Panc1 (cell line): ENCODE data around the gene CCDC12. TPM values are rescaled to one million over a fixed set of nuclear protein-coding genes. Genes with fewer than 3 reads are reported as not detected.

Experiments used
- ATAC-seq: fragments of 200-7000 bp; cut with Tn5 transposase; 2 replicates; pipeline ENCODE4 v1.9.1; 2020; ENCODE audit warnings: mild to moderate bottlenecking, moderate library complexity
- BruUV-seq: library from RNA; stranded (reverse); fragments of 400-500 nt; replicated peaks from 2 replicates; lab custom pipeline; 2021; lab: Mats Ljungman, UMichigan
- CTCF ChIA-PET: fragments of 300-600 bp; sonication (Branson Sonifier 250); formaldehyde crosslinking; loops from one replicate; lab custom pipeline; 2022; ENCODE audit warnings: antibody characterized with exemption; lab: Charles Lee
- POLR2A ChIA-PET: fragments of 300-600 bp; sonication (Branson Sonifier 250); formaldehyde crosslinking; loops from one replicate; lab custom pipeline; 2022; ENCODE audit warnings: antibody characterized with exemption; lab: Charles Lee
- DNase-seq: peaks from one replicate; pipeline ENCODE4 v3.0.0-alpha.2; 2010; ENCODE audit warnings: low read depth, low spot score
- H3K27ac ChIP-seq: 2 replicates; pipeline ENCODE4 v1.5.1; 2011; ENCODE audit warnings: mild to moderate bottlenecking, low read length, inconsistent platforms
- H3K27me3 ChIP-seq: fragments of 200-500 bp; sonication (Bioruptor generic); 2 replicates; pipeline ENCODE4 v1.6.0; 2014; ENCODE audit warnings: low read length, inconsistent platforms; ENCODE audit not compliant: control insufficient read depth, insufficient read depth
- H3K36me3 ChIP-seq: fragments of 200-500 bp; sonication (Bioruptor generic); 2 replicates; pipeline ENCODE4 v1.5.1; 2014; ENCODE audit warnings: inconsistent platforms, mild to moderate bottlenecking, low read length, moderate library complexity; ENCODE audit not compliant: control insufficient read depth, insufficient read depth
- H3K4me1 ChIP-seq: 2 replicates; pipeline ENCODE4 v1.5.1; 2011; ENCODE audit warnings: inconsistent platforms, mild to moderate bottlenecking, low read length, moderate library complexity; ENCODE audit not compliant: control insufficient read depth, insufficient read depth
- H3K4me3 ChIP-seq, 2 experiments: 2 replicates each; pipeline ENCODE4 v1.5.1; 2011 to 2012; ENCODE audit warnings: low read depth in 2 of 2, low read length in 2 of 2, mild to moderate bottlenecking in 2 of 2, inconsistent platforms in 1 of 2, moderate library complexity in 1 of 2
- H3K9me3 ChIP-seq: fragments of 200-500 bp; sonication (Bioruptor generic); 2 replicates; pipeline ENCODE4 v1.5.1; 2014; ENCODE audit warnings: low read depth, mild to moderate bottlenecking, inconsistent platforms, low read length, moderate library complexity; ENCODE audit not compliant: control insufficient read depth, insufficient read depth
- POLR2AphosphoS5 ChIP-seq: IDR thresholded peaks from 2 replicates; pipeline ENCODE4 v1.6.1; 2012; ENCODE audit warnings: mild to moderate bottlenecking, low read depth, low read length, moderate library complexity
- SIN3A ChIP-seq: IDR thresholded peaks from 2 replicates; pipeline ENCODE4 v1.6.1; 2012; ENCODE audit warnings: low read depth, mild to moderate bottlenecking, low read length, moderate library complexity, borderline replicate concordance; ENCODE audit not compliant: insufficient read depth
- TCF7L2 ChIP-seq: IDR thresholded peaks from 2 replicates; pipeline ENCODE4 v1.6.1; 2011; ENCODE audit warnings: mild to moderate bottlenecking, low read depth, low read length, inconsistent platforms
- in situ Hi-C: cut with HindIII; loops from 2 replicates; pipeline ENCODE4 v1.10.0; 2016; ENCODE audit warnings: low sequenced_read_pairs, low pct_unique_long_range_greater_than_20kb
- intact Hi-C: fragments of 100-400 bp; cut with micrococcal nuclease; formaldehyde crosslinking; loops from one replicate; pipeline ENCODE4 v1.10.0; 2022; ENCODE audit not compliant: unreplicated experiment
- total RNA-seq: library from RNA; stranded (reverse); gene quantifications from one replicate; pipeline ENCODE4 v1.2.1, GENCODE V29; 2021; ENCODE audit not compliant: unreplicated experiment
- TF ChIP-seq, protein P1 (sequence below), 2 experiments: IDR thresholded peaks; 2 replicates each; pipeline ENCODE4 v1.6.1; 2011 to 2012; ENCODE audit warnings: low read depth in 2 of 2, control low read depth in 1 of 2, low read length in 1 of 2, mild to moderate bottlenecking in 1 of 2, moderate library complexity in 1 of 2; ENCODE audit not compliant: insufficient read depth in 1 of 2
- TF ChIP-seq, protein P2 (sequence below): fragments of 450-650 bp; IDR thresholded peaks from 2 replicates; pipeline ENCODE4 v1.5.1; 2017; ENCODE audit warnings: mild to moderate bottlenecking

Gene CCDC12
- total RNA-seq, 1 experiment from 2014 or later, result 35.5 TPM

- Histone ChIP-seq H3K27me3 (no peaks in the 10 kb centered on the region), H3K9me3 (no peaks in the 10 kb centered on the region), H3K27ac (no peak overlapping the region), H3K36me3 (no peaks in the 10 kb centered on the region), H3K4me1 (no peaks in the 10 kb centered on the region), H3K4me3 (no peak overlapping the region)
- ChIA-PET CTCF (no interaction called here), POLR2A (no interaction called here)
- DNase-seq, result no peak
- TF ChIP-seq TCF7L2 (no peak), SIN3A (no peak), POLR2AphosphoS5 (no peak)
- TF ChIP-seq, protein P1, sequence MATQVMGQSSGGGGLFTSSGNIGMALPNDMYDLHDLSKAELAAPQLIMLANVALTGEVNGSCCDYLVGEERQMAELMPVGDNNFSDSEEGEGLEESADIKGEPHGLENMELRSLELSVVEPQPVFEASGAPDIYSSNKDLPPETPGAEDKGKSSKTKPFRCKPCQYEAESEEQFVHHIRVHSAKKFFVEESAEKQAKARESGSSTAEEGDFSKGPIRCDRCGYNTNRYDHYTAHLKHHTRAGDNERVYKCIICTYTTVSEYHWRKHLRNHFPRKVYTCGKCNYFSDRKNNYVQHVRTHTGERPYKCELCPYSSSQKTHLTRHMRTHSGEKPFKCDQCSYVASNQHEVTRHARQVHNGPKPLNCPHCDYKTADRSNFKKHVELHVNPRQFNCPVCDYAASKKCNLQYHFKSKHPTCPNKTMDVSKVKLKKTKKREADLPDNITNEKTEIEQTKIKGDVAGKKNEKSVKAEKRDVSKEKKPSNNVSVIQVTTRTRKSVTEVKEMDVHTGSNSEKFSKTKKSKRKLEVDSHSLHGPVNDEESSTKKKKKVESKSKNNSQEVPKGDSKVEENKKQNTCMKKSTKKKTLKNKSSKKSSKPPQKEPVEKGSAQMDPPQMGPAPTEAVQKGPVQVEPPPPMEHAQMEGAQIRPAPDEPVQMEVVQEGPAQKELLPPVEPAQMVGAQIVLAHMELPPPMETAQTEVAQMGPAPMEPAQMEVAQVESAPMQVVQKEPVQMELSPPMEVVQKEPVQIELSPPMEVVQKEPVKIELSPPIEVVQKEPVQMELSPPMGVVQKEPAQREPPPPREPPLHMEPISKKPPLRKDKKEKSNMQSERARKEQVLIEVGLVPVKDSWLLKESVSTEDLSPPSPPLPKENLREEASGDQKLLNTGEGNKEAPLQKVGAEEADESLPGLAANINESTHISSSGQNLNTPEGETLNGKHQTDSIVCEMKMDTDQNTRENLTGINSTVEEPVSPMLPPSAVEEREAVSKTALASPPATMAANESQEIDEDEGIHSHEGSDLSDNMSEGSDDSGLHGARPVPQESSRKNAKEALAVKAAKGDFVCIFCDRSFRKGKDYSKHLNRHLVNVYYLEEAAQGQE (IDR thresholded peaks at IDR 0.05; ENCODE audit: insufficient read depth in 1 of 2, low read depth in 2 of 2, low read length in 1 of 2), result no peak
- TF ChIP-seq, protein P2, sequence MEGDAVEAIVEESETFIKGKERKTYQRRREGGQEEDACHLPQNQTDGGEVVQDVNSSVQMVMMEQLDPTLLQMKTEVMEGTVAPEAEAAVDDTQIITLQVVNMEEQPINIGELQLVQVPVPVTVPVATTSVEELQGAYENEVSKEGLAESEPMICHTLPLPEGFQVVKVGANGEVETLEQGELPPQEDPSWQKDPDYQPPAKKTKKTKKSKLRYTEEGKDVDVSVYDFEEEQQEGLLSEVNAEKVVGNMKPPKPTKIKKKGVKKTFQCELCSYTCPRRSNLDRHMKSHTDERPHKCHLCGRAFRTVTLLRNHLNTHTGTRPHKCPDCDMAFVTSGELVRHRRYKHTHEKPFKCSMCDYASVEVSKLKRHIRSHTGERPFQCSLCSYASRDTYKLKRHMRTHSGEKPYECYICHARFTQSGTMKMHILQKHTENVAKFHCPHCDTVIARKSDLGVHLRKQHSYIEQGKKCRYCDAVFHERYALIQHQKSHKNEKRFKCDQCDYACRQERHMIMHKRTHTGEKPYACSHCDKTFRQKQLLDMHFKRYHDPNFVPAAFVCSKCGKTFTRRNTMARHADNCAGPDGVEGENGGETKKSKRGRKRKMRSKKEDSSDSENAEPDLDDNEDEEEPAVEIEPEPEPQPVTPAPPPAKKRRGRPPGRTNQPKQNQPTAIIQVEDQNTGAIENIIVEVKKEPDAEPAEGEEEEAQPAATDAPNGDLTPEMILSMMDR, result no peak
- ATAC-seq, result no peak
- no TSS peak for BruUV-seq
- in situ Hi-C loops (no loop called here), intact Hi-C loops (no loop called here)
These were observed 76.2 kb downstream of the CCDC12 start for GRCh38 chr3:46900356-46900755.

- BruUV-seq, result no TSS peak
- Histone ChIP-seq H3K36me3 (no peaks in the 10 kb centered on the region), H3K27me3 (no peaks in the 10 kb centered on the region), H3K9me3 (no peaks in the 10 kb centered on the region), H3K4me1 (no peaks in the 10 kb centered on the region), H3K27ac (no peak overlapping the region), H3K4me3 (no peak overlapping the region)
- TF ChIP-seq POLR2AphosphoS5, result no peak
- TF ChIP-seq, protein P2, result no peak
- TF ChIP-seq, protein P1 (IDR thresholded peaks at IDR 0.05; ENCODE audit: insufficient read depth in 1 of 2, low read depth in 2 of 2, low read length in 1 of 2), result no peak
- no peak for TF ChIP-seq TCF7L2
- TF ChIP-seq SIN3A, result no peak
- DNase-seq (no peak), ATAC-seq (no peak)
- in situ Hi-C loops (no loop called here), intact Hi-C loops (no loop called here)
- ChIA-PET POLR2A (no interaction called here), CTCF (no interaction called here)
These were observed 76.6 kb downstream of the CCDC12 start for GRCh38 chr3:46900007-46900292.
